Stimulated activated CD4-positive, alpha-beta T cell treated with anti-CD3 and anti-CD28 coated beads, Interleukin-2, amount 100 ng/mL, for 24 hours (primary cell): ENCODE measurements around the gene TTC34.

Experiments used
- DNase-seq, 2 donors: peaks; one replicate each; pipeline ENCODE4 v3.0.0-alpha.2; 2020

TTC34 gene

DNA sequence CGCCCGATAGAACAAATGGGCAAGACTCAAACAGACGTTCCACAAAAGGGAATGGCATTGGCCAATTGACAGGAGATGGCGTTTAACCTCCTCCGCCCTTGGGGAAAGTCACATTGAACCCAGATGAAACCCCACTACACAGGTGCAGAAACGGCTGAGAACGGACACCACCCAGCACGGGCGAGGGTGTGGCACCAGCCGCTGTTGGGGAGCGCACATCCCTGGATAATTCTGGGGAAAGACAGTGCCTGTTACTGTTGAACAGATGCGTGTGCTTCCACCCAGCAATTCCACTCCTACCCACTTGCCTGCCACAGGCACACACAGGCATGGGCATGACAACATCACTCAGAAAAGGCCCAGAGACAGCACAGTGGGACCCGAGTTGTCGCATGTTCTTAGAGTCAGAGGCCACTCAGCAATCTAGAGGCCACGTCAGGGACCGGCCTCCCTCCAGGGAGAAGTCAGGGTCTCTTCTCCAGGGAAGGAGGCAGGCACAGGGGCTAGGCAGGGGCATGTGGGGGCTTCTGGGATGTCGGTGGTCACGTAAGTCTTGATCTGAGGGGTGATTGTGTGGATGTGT lies 199.7 kb downstream of the TTC34 start:
- DNase-seq: no peak

DNA sequence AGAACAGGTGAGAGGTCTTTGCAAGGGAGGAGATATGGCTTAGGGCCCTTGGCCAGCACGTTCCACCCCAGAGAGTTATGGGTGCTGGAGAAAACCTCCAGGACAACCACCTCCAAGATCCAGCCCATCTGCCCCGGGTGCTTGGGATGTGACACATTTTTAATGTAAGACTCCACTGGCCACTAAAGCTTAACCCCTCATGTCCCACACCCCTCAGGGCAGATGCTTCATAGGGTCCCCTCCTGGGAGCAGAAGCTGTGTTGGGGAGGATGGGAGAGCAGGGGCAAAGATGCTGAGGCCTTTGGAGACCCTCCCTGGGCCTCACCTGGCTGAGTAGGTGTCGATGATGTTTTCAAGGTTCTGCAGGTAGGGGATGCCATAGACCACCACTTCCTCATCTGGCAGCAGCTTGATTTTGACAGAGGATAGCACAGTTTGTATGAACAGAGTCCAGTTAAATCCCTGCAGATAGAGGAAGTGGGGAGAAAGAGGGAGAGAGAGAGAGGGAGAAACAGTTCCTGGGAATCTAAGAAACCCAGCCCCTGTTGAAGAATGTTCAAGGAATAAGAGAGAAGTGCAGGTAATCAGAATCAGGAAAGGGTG lies 203.1 kb downstream of the TTC34 start:
- no peak for DNase-seq

DNA sequence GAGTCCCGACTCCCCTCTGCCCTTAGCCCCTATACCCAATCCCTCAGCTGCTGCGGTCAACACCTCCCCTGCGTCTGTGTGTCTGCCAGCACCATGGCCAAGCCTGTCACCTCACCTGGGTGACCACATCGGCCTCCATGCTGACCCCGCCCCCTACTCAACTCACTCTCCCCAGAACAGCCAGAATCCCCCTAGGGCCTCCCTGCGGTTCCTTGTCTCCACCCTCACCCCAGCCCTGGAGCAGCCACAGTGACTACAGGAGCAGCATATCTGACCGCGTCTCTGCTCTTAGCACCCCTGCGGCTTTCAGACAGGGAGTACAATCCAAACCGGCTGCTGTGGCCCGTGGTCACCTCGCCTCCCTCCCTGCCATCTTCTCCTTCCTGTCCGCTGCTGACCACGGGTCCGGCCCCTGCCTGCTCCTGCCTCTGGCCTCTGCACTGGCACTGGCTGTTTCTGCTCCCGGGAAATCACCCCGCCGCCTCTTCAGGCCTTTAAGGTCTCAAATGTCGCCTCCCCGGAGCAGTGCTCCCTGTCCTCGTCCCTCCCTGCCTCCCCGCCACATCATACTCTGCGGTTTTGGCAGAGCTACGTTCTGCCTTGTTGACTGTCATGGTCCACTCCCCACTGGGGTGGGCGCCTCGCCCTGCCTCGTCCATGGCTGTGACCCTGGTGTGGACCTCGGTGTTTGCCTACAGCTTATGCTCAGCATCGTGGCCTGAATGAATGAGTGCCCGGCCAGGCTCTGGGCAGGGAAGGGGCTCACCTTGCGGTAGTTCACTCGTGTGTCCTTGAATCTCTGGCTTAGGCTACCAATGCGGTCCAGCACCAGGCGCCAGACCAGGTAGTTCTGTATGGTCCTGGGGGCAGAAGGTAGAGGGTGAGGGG lies 203.8 kb downstream of the TTC34 start:
- no peak for DNase-seq

DNA sequence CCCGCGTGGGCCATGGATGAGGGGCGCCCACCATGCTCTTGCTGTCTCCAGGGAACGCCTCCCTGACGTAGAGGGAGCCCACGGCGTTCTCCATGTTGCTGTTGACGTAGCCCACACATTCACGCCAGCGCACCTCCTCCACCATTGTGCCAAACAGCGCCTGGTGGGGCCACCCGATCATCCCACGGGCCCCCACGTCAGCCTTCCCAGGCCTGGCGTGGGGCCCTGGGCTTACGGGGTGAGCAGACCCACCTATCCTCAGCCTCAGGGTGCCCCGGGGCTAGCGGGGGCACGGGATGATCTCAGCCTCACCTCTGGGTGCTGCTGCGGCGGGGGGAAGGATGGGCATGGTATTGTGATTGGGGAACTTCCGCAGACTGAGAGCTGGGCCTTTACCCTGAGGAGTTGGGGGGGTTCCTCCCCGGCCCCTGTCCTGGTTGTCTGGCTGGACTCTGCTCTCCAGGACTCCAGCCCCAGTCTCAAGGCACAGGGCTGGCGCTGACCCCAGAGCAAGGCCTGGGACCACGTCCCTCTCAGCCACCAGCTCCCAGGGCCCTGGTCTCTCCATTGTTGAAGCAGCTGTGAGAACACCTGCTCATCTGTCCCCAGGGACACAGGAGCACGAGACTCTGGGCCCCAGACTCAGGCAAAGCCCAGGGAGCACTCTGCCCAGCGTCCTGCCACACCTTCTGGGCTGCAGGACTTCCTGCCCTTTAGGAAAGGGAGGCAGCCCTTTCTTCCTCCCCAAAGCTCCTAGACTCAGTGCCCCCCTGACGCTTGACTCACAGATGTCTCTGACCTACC lies 204.8 kb downstream of the TTC34 start:
- no peak for DNase-seq

DNA sequence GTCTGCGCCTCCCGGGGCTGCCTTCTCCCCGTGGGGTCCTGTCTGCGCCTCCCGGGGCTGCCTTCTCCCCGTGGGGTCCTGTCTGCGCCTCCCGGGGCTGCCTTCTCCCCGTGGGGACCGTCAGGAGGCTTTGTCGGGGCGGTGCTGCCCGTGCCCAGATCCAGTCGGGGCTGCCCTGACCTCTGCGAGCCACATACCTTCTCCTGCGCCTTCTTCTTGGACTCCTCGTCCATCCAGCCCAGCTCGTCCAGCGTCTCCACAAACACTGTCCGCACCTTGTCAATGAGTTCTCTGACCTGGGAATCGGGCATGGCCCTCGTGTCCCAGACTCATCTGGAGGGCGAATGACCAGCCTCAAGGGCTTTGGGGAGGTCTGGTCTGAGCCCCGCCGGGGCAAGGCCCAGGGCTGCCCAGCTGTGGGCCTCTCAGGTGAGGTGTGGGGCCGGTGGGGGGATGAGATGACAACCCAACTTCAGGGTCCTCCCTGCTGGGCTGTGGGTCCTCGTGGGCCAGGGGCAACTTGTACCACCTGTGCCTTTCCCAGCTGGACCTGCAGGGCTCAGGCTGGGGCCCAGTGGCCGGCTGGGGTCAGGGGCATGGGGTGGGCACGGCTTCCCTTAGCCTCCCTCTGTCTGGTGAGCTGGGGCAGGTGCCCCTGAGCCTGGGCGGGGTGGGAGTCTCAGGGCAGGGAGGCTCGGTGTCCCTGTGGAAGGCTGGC lies 205.5 kb downstream of the TTC34 start:
- DNase-seq: no peak

DNA sequence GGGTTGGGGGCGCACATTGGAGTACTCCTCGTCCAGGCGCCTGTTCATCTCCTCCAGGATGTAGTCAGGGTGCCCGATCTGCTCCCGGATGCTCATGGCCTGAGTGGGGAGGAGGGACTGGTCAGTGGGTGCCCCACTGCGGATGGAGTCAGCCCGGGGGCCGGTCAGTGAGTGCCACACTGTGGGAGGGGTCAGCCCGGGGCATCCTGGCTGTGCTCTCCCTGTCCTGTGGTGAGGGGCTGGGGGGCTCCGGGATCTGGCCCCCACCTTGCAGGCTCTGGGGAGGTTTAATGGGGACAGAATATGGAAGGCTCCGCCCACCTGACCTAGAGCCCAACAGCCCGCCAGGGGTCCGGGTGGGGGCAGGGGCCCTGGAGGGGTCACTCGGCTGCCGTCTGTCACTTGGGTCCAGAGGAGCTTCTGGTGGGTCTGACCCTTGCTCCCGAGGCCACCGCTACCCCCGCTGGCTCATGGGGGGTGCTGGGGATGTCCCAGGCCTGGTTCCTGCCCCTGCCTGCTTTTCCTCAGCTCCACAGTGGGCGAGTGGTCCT lies 206.2 kb downstream of the TTC34 start:
- no peak for DNase-seq

DNA sequence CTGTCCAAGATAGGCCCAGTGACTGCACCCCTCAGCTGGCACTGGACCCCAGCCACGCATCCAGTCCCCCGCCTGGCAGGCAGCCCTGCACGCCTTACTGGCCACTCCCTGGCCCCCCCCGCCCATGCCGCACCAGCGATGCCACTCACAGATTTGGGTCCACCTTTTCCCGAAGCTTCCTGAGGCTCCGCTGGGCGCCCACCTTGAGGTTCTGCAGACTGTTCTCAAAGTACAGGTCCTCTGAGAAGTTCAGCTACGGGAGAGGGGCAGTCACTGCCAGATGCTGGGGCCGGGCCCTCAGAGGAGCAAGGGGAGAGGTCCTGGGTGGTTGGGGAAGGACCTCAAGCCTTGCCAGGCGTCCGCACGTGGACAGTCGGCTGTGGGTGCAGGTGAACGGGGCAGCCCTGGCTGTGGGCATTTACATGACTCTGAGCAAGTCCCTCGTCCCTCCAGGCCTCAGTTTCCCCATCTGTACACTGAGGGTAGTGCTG lies 206.8 kb downstream of the TTC34 start:
- no peak for DNase-seq

DNA sequence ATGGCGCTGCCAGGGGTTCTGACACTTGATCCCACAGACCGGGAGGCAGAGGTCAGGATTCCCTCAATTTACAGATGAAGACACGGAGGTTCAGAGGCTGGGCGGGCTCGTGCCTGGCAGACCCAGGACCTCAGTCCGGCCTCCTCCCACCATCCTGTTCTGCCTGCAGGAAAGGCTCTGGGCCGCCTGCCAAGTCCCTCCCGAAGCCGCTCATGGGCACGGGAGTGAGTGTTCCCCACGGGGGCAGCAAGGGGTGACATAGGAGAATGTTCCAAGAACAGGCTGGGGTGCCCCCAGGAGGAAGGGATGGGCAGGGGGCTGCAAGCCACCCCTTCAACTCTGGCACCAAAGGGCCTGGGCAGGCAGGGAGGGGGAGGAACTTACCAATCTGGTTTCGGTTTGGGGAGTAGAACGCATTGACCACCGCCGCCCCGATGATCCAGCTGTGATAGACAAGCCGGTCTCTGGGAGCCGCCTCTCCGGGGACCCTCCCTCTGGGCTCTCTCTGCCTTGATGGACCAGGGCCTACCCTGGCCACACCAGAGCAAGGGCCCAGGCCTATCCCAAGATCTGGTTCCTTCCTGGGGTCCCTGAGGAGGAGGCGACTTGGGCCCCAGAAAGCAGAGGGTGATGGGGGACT lies 207.4 kb downstream of the TTC34 start:
- DNase-seq: no peak

DNA sequence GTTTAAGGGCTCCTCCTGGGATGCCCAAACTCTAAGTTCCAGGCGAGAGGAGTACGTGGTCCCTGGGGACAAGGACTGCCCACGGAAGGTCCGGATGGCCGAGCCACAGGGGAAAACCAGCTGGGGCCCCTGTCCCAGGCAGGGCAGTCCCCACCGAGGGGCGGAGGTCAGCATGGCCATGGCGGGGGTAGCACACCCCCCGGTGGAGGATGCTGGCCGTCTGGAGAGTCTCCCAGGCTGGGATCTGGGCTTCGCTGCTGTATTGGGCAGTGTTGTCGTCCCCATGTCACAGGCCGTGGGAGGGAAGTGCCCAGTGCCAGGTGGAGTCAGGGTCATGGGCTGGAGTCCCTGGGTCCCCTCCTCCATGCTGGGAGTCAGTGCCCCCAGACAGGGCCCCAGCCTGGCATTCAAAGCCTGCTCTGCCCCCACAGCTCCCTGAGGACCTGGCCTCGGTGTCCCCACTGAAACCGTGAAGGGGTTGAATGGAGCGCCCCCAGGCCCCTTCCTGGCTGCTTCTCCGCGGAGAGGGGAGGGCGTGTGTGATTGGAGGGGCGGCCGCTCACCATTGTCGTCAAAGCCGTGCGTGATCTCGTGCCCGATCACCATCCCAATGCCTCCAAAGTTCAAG lies 208.1 kb downstream of the TTC34 start:
- DNase-seq: no peak

DNA sequence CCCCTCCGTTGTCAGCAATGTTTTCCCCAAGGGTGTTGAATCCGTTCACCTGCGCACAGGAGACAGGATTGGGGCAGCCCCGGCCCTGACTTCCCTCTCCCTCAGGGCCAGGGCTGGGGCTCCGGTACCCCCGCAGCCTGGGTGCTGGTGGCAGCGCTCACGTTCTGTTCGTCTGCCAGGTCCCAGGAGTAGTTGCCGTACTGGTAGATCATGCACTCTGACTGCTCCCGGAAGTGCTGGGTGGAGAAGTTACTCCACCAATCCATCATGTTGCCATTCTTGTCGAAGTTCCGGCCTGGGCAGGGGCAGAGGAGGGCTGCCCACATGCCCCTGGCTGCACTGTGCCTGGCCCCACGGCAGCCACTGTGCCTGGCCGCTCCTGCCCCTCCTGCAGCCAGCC lies 208.8 kb downstream of the TTC34 start:
- DNase-seq: no peak

DNA sequence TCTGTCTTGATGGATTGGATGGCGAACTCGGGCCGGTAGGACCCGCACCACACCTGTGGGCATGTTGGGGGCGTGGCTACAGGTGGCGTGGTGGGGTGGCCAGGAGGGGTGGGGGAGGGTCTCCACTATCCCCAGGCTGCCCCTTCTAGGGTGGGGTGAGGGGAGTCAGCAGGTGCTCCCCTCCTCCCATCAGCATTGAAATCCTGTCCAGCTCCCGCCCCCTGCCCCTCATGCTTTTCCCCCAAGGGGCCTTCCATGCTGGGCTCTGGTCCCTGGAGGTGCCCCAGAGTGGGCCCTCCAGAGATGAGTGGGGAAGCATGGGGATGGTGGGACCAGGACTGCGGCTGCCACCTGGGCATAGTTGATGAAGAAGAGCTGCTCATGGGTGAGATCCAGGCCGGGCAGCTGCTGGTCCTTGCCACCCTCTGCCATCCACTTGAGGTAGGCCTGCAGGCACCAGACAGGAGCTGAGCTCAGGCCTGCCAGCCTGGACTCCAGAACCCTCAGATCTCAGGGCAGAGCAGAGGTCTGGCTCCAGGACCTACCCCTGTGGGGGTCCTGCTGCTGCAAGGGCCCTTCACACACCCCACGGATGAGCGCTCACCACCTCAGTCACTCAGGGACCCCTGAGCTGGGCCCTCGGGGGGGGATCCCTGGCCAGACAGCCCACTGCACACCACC lies 209.8 kb downstream of the TTC34 start:
- DNase-seq: no peak

DNA sequence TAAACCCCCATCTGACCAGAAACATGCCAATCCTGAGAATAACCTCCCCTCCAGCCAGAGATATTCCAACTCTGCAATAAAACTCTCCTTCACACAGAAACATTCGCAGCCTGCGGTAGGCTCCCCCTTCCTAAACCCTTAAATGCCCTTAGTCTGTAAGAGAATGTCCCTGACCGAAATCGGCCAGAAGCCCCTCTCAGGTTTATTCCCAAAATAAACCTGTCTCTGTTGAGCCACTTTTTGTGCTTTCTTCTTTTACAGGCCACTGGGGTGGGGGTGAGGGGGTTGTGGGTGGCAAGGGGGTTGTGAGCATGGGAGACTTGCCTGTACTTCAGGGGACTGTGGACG lies 210.3 kb downstream of the TTC34 start:
- DNase-seq: no peak

DNA sequence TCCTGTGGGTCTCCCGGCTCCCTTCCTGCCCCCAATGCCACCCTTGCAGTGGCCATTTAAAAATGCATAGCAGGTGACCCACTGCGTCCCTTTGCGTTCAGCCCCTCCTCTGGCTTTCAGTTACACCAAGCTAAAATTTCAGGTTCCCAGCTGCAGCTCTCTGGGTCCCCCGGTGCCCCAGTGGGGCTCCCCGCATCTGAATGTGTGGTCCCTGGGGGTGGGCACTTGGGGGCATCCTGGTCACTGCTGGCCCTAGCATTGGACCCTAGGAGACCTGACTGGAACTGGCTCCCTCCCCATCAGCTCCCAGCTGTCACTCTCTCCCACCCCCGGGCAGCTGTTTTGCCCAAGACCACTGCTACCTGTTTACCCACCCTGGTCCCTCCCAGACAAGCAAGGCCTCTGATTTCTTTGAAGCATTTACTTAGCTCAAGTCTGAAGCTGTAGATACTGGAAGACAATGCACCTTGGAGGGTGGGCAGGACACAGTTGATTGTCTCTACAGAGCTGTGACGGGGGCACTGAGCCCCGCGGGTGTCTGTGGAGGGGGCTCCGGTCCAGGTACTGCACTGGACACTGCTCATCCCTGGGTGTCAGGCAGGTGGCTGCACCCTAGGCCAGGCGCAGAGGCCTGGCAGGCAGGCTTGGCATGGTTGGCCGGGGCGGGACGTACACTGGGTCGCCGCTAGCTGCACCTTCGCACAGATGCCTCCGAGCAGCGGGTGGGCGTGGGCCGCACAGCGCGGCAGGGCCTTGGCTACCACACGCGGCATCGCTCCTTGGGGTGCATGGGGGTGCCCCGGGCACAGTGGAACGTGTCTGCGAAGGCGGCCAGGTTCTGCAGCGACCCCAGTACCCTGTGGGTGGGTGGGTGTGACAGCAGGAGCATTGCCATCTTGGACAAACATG lies 211.0 kb downstream of the TTC34 start:
- DNase-seq: no peak

DNA sequence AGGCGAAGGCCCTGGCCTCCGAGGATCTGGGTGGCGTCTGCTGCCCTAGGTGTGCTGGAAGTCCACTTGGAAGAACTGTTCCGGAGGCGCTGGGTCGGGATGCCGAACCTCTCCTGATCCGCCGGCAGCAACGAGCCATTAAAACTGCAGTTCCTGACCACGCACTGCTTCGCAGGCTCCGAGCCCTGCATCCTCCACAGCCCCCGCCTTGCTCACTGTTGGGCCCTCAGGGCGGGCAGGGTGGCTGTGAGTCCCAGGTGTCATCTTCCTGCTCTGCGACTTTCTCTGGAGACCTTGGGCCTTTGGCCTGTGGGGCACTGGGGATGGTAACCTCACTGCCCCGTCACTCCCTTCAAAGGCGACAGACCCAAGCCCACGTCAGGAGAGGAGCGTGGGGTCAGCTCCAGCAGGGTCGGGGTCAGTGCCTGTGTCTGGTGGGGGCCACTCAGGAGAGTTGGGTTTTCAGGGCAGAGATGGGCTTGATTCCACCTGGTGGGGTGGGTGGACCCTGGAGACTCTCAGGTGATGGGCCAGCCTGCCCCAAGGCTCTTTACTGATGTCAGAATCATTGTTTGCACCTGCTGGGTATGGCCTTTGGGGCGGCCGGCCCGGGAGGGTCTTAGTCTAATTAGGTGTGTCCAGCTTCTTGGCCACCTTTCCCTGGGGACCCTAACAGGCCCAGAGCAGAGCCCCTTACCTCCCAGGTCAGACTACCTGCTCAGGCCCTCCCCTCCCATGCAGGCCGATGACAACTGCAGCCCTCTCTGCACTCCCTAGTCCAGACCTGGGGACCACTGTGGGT lies 211.9 kb downstream of the TTC34 start:
- DNase-seq: no peak

DNA sequence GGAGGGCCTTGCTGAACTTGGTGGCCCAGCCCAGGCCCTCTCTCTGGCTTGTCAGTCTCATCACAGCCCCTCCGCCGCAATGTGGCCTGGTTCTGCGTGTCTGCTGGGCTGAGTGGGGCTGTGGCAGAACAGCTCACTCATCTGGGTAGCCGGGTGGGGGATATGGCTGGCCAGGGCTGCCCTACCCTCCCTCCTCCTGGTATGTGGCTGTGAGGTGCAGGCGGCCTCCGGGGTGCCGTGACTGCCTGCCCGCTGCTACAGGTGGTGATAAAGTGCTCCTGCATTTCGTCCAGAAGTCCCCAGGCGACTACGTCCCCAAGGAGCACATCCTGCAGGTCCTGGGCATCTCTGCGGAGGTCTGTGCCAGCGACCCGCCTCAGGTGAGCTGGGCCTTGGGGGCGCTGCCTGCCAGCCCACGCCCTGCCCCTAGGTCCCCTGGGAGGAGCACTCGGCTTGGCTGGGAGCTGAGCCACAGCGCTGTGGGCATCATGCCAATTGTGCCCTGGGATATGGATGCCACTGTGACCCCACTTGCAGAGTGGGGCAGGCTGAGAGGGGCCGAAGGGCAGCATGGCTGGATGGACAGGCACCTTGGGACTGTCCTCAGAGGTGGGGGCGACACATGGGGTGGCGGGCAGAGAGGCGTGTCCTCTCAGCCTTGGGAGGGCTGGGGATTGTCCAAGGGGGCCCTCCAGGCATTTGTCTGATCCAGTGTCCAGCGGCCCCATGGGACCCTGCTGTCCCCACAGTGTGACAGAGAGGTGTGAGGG lies 212.6 kb downstream of the TTC34 start:
- no peak for DNase-seq

DNA sequence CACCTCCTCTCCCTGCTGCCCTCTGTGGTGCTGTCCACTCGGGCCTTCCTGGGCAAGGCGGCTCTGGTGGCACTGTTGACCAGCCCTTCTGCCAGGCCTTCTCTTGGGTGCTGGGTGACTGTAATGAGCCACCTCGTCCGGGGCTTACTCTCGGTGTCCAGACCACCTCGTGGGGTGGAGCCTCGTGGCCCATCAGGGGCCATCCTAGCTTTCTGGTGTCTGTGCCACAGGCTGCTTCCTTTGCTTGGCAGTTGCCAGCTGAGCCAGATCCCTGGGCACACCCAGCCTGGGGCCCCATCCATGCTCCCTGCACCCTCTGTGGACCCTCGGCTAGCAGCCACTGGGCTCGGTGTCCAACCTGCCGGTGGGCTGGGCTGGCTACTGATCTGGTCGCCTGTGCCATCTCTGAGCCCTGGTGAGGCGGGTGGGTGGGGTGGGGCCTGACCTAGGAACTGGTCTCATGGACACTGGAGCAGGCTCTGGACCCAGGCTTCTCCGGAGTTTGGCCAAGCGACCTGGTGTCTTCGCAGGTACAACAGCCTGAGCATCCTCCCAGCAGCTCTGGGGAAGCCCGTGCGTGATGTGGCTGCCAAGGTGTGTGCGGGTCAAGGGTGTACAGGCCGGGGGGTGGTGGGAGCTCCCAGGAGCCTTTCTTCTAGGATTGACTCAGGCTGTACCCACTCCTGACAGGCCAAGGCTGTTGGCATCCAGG lies 213.5 kb downstream of the TTC34 start:
- no peak for DNase-seq
